ENCODE measurements around the gene NSG1.

NSG1 gene

DNA sequence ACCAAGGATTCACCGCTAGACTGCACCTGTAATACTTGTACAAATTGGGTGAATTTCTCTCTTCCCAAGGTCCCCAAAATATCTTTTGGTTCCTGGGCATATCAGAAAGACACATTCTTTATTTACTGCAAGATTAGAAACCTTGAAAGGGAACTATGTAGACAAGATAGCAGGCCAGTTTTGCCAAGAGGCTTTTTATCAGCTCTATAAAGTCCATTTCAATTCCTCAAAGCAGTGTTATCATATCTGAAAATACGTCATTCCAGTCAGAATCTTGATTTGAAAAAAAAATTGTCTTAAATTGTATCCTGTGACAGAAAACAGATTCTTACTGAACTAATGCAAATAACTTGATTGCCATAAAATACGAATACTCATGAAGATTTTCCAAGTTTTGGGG, 37.0 kb upstream of the NSG1 start:
- no peaks in the 10 kb centered on the region for H3K79me2 ChIP-seq (ENCODE audit: low read length)
- H3K9ac ChIP-seq (ENCODE audit: low read length), result no peak overlapping the region
- no peaks in the 10 kb centered on the region for H3K36me3 ChIP-seq (replicated peaks; ENCODE audit: insufficient read depth, low read length)
- H3F3A ChIP-seq (ENCODE audit: insufficient read depth, low read length), result peaks cover 7% of the 10 kb centered on the region
- no peaks in the 10 kb centered on the region for H3K9me3 ChIP-seq (replicated peaks; ENCODE audit: insufficient read depth, low read length)
- no peaks in the 10 kb centered on the region for H3K27me3 ChIP-seq (replicated peaks; ENCODE audit: insufficient read depth, low read length)
- H3K4me1 ChIP-seq (ENCODE audit: low read length), result peaks cover 11% of the 10 kb centered on the region
- no peak overlapping the region for H3K4me2 ChIP-seq (ENCODE audit: low read depth, low read length)
- no peaks in the 10 kb centered on the region for H4K20me1 ChIP-seq (ENCODE audit: insufficient read depth, low read length)
- H3K4me3 ChIP-seq (ENCODE audit: low read length), result no peak overlapping the region
- no peaks in the 10 kb centered on the region for H3K9me2 ChIP-seq (replicated peaks; ENCODE audit: insufficient read depth, low read length)
- TF ChIP-seq EZH2 (optimal IDR thresholded peaks at IDR 0.05; ENCODE audit: low read depth, low read length), result no peak
- TF ChIP-seq EZH2phosphoT487 (IDR thresholded peaks at IDR 0.05; ENCODE audit: low read length), result no peak
- TF ChIP-seq, protein P1, sequence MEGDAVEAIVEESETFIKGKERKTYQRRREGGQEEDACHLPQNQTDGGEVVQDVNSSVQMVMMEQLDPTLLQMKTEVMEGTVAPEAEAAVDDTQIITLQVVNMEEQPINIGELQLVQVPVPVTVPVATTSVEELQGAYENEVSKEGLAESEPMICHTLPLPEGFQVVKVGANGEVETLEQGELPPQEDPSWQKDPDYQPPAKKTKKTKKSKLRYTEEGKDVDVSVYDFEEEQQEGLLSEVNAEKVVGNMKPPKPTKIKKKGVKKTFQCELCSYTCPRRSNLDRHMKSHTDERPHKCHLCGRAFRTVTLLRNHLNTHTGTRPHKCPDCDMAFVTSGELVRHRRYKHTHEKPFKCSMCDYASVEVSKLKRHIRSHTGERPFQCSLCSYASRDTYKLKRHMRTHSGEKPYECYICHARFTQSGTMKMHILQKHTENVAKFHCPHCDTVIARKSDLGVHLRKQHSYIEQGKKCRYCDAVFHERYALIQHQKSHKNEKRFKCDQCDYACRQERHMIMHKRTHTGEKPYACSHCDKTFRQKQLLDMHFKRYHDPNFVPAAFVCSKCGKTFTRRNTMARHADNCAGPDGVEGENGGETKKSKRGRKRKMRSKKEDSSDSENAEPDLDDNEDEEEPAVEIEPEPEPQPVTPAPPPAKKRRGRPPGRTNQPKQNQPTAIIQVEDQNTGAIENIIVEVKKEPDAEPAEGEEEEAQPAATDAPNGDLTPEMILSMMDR (IDR thresholded peaks at IDR 0.05; ENCODE audit: low read length), result no peak
- H3K27ac ChIP-seq (ENCODE audit: low read length), result no peak overlapping the region
- no peak for DNase-seq
- no peak overlapping the region for H2AFZ ChIP-seq (ENCODE audit: low read length)

DNA sequence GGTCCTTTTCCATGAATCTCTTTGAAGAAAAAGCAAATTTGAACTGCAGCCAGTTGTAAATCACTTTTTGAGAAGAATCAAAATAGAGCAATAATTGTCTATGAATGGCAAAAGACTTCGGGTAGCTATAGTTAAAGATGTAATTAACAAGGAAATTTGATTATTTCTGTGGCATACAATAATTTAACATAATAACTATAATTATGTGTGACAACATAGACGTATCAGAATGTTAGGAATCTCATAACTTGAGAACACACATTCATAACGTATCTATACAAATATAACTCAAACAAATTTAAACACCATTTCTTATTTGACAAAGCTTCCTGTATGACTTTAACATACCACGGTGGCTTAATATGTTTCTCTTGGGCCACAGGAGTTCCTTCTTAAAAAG, 36.0 kb upstream of the NSG1 start:
- no peaks in the 10 kb centered on the region; the same call in 1 of the 2 replicates for H3K27me3 ChIP-seq (replicated peaks; ENCODE audit: insufficient read depth, low read length)
- no peaks in the 10 kb centered on the region for H3K9me2 ChIP-seq (replicated peaks; ENCODE audit: insufficient read depth, low read length)
- DNase-seq, result no peak
- H3K79me2 ChIP-seq (ENCODE audit: low read length), result no peaks in the 10 kb centered on the region
- TF ChIP-seq EZH2phosphoT487 (IDR thresholded peaks at IDR 0.05; ENCODE audit: low read length), result no peak
- no peak for TF ChIP-seq EZH2 (optimal IDR thresholded peaks at IDR 0.05; ENCODE audit: low read depth, low read length)
- H3K36me3 ChIP-seq (replicated peaks; ENCODE audit: insufficient read depth, low read length), result no peaks in the 10 kb centered on the region
- no peaks in the 10 kb centered on the region for H3K9me3 ChIP-seq (replicated peaks; ENCODE audit: insufficient read depth, low read length)
- no peak overlapping the region for H3K27ac ChIP-seq (ENCODE audit: low read length)
- no peaks in the 10 kb centered on the region for H4K20me1 ChIP-seq (ENCODE audit: insufficient read depth, low read length)
- no peak overlapping the region for H3K9ac ChIP-seq (ENCODE audit: low read length)
- H3F3A ChIP-seq (ENCODE audit: insufficient read depth, low read length), result no peaks in the 10 kb centered on the region
- peaks cover 2% of the 10 kb centered on the region for H3K4me1 ChIP-seq (ENCODE audit: low read length)
- H2AFZ ChIP-seq (ENCODE audit: low read length), result no peak overlapping the region
- H3K4me2 ChIP-seq (ENCODE audit: low read depth, low read length), result no peak overlapping the region
- H3K4me3 ChIP-seq (ENCODE audit: low read length), result no peak overlapping the region

DNA sequence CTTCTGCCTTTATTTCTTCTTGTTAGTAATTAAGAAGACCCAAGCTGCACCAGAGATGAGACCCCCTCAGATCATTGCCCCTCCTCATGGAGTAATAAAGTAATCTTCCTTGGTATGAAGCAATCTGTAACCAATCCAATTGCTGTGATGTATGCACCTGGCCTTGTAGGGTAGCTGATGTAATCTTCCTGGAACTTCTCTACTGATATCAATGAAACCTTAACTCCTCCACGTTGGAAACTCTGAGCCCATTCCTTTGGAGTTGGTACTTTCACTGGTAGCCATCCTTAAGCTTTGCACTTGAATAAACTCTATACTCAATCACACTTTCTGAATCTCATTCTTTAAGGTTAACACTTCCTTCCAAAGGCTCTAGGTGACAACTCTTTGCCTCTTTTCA, 31.6 kb upstream of the NSG1 start:
- DNase-seq, result no peak
- H3K9ac ChIP-seq (ENCODE audit: low read length), result no peak overlapping the region
- H3K27me3 ChIP-seq (replicated peaks; ENCODE audit: insufficient read depth, low read length), result no peaks in the 10 kb centered on the region; the same call in 1 of the 2 replicates
- H3K4me3 ChIP-seq (ENCODE audit: low read length), result no peak overlapping the region
- H2AFZ ChIP-seq (ENCODE audit: low read length), result no peak overlapping the region
- no peaks in the 10 kb centered on the region for H3K36me3 ChIP-seq (replicated peaks; ENCODE audit: insufficient read depth, low read length)
- no peaks in the 10 kb centered on the region for H3K9me3 ChIP-seq (replicated peaks; ENCODE audit: insufficient read depth, low read length)
- H3K4me1 ChIP-seq (ENCODE audit: low read length), result no peaks in the 10 kb centered on the region
- H3K4me2 ChIP-seq (ENCODE audit: low read depth, low read length), result no peak overlapping the region
- TF ChIP-seq EZH2 (optimal IDR thresholded peaks at IDR 0.05; ENCODE audit: low read depth, low read length), result no peak
- TF ChIP-seq, protein P1 (IDR thresholded peaks at IDR 0.05; ENCODE audit: low read length), result no peak
- no peak for TF ChIP-seq EZH2phosphoT487 (IDR thresholded peaks at IDR 0.05; ENCODE audit: low read length)
- H3K79me2 ChIP-seq (ENCODE audit: low read length), result no peaks in the 10 kb centered on the region
- H3K27ac ChIP-seq (ENCODE audit: low read length), result no peak overlapping the region
- H3F3A ChIP-seq (ENCODE audit: insufficient read depth, low read length), result no peaks in the 10 kb centered on the region
- no peaks in the 10 kb centered on the region for H3K9me2 ChIP-seq (replicated peaks; ENCODE audit: insufficient read depth, low read length)
- no peaks in the 10 kb centered on the region for H4K20me1 ChIP-seq (ENCODE audit: insufficient read depth, low read length)

DNA sequence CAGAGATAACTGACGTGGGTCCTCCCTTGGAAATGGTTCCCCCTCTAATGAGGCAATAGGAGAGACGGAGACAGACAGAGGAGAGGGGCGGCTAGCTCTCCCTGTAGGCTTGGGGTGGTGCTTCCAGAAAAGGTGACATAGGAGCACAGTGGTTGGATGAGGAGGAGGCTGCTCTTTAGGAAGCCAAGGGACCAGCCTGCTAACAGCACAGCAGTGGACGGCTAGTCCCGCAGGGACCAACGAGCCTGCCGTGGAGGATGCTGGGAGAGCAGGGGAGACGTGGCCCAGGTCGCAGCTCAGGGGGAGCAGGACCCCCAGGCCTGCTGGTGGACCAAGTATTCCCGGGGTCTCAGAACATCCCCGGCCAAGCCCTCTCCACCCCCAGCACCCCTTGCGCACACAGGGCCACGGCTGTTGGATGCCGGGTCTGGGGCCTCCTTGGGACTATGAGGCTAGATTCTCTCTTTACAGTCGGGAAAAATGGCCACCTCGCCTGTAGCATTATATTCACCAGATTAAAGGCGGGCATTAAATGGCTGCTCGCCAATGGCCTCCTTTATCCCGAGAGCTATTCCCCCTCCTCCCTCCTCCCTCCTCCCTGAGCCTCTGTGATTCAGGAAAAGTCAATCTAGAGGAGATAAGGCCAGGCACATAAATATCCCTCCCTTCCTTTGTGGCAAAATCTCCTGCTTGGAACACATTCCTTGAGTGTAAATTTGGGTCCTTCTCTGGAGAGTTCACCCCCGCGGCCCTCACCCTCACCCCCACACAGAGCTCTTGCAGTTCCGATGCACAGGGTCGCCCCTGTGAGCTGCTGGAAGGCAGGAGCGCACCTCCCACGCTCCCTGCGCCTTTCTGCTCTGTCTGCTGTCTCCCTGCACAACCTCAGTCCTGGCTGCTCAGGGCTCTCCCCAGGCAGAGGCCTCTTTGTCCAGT, 30.5 kb upstream of the NSG1 start:
- H3K9me2 ChIP-seq (replicated peaks; ENCODE audit: insufficient read depth, low read length), result no peaks in the 10 kb centered on the region
- H3K9ac ChIP-seq (ENCODE audit: low read length), result no peak overlapping the region
- H3K79me2 ChIP-seq (ENCODE audit: low read length), result no peaks in the 10 kb centered on the region
- H3F3A ChIP-seq (ENCODE audit: insufficient read depth, low read length), result no peaks in the 10 kb centered on the region
- H3K27ac ChIP-seq (ENCODE audit: low read length), result no peak overlapping the region
- no peak for TF ChIP-seq EZH2phosphoT487 (IDR thresholded peaks at IDR 0.05; ENCODE audit: low read length)
- TF ChIP-seq EZH2 (optimal IDR thresholded peaks at IDR 0.05; ENCODE audit: low read depth, low read length), result no peak
- TF ChIP-seq, protein P1 (IDR thresholded peaks at IDR 0.05; ENCODE audit: low read length), result no peak
- no peaks in the 10 kb centered on the region for H3K4me1 ChIP-seq (ENCODE audit: low read length)
- H3K27me3 ChIP-seq (replicated peaks; ENCODE audit: insufficient read depth, low read length), result no peaks in the 10 kb centered on the region; the same call in 1 of the 2 replicates
- no peak overlapping the region for H2AFZ ChIP-seq (ENCODE audit: low read length)
- no peaks in the 10 kb centered on the region for H3K9me3 ChIP-seq (replicated peaks; ENCODE audit: insufficient read depth, low read length)
- H3K4me2 ChIP-seq (ENCODE audit: low read depth, low read length), result no peak overlapping the region
- no peak overlapping the region for H3K4me3 ChIP-seq (ENCODE audit: low read length)
- no peaks in the 10 kb centered on the region for H4K20me1 ChIP-seq (ENCODE audit: insufficient read depth, low read length)
- no peak for DNase-seq
- no peaks in the 10 kb centered on the region for H3K36me3 ChIP-seq (replicated peaks; ENCODE audit: insufficient read depth, low read length)

All from MM.1S (cell line).